ENCODE data around the gene ABCC9.

ABCC9 gene

DNA sequence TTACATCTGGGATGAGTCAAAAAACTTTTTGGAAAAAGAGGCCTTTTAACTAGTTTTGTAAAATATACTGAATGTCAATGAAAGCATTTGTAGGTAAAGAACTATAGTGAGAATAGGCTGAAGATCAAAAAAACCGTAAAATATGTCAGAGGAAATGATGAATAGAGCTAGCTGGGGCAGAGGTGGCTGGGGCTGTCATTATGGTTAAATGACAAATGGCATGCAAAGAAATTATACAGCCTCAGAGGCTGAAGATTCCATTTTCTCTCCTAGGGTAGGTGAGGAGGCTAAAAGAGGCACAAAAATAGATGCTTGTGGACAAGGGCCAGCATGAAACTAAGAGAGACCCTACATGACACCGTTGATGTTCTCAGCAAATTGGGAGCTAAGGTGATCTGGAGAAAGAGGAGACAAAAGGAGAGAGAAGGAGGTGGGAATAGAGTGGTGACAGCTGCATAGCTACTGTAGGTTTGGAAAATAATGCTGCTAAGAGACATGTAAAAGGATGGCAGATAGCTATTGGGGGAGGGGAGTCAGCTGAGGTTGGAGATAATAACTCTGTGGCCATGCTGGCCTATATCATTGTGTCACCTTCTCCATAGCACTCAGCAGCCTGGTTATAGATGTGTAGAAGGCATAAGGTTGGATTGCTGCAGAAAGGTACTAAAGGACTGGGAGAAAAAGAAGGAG, 63.8 kb downstream of the ABCC9 start:
- no peak for DNase-seq (ENCODE audit: low spot score)

DNA sequence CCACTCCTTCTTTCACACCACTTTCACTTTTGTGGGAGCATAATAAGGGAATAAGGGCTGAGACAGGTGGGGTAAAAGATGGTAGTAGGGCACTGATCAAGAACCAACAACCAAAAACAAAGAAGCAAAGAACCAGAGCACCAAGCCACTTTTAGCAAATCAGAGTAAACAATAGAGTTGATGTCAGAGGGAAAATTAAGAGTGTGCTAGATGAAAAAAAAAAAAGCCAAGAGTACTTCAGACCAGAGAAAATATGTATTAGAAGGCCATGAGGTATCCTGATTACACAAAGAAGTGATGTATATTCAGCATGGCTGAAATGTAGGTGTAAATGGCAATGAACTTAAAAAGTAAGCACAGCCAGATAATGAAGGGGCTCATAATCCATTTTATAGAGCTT, 75.4 kb downstream of the ABCC9 start:
- DNase-seq (ENCODE audit: low spot score) = no peak

DNA sequence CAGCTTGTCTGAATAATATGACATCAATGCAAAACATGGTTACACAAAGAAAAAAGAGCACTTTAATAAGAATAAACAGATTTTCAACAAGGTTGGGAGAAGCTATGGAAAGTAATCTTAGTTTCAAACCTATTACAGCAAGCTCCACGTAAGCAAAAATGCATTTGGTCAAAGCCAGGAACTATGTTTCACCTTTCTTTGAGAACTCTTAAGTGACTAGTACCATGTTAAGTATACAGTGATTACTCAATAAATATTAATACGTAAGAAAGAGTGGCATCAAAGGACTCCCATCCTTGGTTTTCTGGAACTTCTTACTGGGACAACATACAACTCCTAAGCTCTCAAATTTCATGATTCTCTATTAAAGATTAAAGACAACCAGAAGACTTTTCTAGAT, 80.7 kb downstream of the ABCC9 start:
- DNase-seq (ENCODE audit: low spot score) = no peak

DNA sequence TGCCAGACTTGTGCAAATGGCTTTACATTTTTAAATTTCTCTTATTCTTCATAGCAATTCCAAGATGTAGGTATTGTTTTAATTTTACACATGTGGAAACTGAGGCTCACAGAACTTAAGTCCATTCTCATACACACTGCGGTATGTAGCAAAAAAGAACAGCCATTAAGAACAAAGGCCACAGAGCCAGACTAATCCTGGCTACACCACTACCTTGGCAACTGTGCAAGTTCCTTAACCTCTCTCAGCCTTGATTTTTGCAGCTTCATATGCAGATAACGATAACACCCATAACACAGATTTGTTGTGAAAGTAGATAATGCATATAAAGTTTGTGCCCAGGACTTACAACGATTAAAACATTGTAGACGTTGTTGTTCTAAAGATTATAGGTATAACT, 81.1 kb downstream of the ABCC9 start:
- no peak for DNase-seq (ENCODE audit: low spot score)

DNA sequence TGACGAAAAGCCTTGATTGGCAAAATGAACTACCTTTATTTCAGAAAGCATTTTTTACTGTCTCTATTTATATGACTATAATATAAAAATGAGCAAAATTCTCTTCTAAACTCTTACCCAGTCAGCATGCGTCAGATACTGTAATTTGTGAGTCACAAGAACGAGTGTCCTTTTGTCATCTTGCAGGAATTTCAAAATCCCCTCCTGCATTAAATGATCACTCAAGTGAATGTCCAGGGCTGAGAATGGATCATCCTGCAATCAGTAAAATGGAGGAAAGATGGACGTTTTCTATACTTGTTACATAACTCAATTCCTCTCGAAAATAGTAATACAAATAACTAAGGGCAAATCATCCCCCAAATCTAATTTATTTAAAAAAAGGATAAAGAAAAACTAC, 89.0 kb downstream of the ABCC9 start:
- no peak for DNase-seq (ENCODE audit: low spot score)

DNA sequence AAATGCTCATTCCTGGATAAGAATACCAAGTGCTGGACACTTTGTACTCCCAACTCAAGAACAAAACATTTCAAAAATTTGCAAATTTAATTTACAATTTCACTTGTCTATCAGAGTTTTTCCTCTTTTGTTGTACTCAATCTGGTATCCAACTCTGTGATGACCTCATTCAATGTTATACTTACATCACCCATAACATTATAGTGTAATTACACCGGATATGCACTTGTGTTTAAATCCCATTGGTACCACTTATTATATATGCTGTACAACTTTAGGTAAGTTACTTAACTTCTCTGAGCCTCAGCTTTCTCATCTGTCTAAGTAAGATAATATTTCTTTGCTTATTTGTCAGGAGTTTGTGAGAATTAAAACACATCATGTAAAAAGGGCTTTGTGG, 90.1 kb downstream of the ABCC9 start:
- DNase-seq (ENCODE audit: low spot score) = no peak

DNA sequence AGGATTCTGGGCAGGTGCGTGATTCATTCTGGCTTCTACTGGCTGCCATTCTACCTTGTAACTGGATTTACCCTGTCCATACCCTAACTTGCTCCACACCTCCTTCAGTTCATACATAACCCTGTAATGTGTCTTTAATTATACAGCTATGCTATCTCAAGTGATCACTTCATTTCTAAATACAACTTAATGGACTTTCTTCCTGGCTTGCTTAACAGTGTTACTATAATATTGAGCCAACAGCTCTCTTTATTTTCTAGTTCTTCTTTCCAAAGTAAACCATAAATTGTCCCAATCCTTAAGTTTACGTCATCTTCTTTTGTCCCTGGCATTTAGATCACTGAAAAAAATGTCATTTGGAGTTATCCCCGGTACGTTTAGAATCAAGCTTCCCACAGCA, 90.8 kb downstream of the ABCC9 start:
- no peak for DNase-seq (ENCODE audit: low spot score)

DNA sequence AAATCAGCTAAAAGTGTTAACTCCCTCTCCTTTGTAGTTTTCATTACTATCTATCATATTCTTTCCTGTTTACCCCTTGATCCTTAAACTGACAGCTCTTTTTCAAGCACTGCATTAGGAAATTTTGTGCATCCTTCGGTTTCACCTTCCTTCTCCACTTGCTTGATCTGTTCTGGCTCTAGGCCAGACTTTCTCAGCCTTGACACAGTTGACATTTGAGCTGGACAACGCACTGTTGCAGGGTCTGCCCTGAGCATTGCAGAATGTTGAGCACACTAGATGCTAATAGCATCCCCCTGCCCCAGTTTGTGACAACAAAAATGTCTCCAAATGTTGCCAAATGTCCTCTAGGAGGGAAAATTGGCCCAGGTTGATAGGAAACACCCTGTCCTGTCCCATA, 91.3 kb downstream of the ABCC9 start:
- DNase-seq (ENCODE audit: low spot score) = no peak

DNA sequence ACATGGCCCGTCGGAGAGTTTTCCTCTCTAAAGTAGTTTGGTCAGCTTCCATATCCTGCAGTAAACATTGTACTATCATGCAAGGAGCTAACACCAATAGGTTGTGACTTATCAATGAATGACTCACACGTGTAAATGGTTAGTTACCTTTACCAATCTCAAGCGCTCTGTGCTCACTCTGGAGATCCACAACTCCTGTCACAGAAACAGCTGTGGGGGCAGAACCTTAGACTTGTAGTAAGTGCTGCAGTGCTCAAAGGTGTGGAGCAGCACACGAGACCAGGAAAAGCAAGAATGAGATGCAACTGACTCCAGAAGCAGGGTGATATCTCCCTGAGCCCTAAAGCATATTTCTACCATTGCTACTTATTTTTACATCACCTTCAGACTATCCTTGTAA, 93.0 kb downstream of the ABCC9 start:
- no peak for DNase-seq (ENCODE audit: low spot score)

DNA sequence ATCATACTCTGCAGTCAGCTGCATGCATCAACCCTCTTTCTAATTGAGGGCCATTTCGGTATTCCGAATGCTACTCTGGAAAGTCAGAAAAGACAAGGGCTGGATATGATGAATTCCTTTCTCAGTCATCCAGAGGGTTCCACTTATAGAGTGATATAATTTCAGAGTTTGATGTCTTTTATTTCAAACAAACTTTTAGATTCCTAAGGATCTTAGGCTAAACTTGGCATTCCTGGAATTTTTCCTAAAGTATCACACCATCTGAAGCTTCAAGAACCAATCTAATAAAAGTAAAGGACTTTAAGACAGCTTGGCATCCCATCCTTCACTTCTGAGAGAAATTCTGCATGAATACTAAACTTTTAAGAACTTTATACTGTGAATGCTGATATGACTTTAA, 97.4 kb downstream of the ABCC9 start:
- DNase-seq (ENCODE audit: low spot score) = no peak

DNA sequence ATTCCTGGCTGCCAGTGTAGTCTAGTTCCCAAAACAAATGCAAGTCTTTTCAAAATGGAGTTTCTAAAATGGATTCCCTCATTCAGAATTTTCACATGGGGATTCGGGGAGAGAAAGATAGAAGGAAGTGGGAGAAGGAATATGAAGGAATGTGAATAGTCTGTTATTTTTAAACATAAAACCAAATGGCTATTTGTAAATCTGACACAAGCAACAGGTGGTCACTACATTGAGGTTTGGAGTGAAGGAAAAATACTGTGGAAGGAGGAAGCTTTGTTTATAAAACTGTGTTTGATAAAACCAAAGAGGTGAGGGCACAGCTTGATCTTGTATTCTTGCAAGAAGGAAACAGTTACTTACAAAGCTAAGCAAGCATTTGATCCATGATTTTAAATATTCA, 101.5 kb downstream of the ABCC9 start:
- DNase-seq (ENCODE audit: low spot score) = no peak

DNA sequence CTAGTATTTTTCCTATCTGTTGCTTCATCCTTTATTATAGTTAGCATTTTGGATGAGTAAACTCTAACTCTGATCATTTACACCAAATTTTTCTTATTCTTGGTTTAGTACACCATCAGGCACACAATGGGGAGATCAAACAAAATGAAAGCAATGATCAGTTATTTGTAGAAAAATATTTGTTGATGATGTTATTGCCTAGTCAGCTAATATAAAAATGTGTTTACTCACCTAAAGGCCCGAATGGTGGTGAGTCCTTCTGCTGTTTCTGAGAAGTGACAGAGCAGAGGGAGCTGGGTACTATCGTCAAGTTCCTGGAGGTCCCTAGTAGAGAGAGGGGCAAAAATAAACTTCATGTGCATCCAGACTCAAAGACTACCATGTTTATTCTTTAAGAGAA, 103.4 kb downstream of the ABCC9 start:
- no peak for DNase-seq (ENCODE audit: low spot score)

DNA sequence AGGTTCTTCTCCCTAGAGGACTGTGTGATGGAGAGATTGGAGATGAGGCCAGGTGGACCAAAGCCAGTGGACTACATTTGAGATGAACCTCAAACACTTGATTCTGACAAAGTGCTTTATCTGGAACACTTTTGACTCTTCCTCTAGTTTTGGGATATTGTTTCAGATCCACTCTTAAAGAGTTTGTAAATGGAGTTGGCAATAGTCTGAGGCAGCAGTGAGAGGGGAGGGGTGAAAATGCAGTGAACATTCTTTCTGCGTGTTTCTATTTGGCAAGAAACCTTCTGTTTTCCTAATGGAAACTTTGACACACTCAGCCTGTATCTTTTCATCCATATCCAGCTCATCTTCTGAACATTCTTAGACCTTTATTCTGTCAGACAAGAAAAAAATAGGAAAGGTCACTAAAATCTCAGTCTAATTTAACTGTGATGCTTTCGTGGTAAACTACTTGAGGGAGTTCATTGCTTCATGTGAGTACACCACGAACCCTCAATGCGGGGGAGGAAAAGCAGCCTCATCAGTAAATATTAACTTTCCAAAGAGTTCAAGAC, 109.4 kb downstream of the ABCC9 start:
- DNase-seq (ENCODE audit: low spot score) = no peak

DNA sequence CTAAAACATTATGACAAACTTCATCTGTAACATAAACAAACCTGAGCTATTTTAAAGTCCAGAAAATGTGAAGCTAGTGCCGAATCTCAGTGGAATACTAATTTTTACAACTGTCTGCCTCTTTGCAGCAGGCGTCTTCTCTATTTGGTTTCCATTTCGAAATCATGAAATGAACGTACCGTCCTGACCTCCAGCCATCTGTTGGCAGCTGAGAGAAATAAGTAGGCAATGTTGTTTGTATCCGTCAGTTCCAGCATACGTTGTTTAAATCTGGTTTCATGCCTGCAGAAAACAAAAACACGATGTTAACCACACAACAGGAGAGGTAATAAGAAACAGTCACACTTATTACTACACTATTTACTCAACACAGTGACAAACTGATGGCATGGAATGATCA, 112.4 kb downstream of the ABCC9 start:
- DNase-seq (ENCODE audit: low spot score) = no peak

DNA sequence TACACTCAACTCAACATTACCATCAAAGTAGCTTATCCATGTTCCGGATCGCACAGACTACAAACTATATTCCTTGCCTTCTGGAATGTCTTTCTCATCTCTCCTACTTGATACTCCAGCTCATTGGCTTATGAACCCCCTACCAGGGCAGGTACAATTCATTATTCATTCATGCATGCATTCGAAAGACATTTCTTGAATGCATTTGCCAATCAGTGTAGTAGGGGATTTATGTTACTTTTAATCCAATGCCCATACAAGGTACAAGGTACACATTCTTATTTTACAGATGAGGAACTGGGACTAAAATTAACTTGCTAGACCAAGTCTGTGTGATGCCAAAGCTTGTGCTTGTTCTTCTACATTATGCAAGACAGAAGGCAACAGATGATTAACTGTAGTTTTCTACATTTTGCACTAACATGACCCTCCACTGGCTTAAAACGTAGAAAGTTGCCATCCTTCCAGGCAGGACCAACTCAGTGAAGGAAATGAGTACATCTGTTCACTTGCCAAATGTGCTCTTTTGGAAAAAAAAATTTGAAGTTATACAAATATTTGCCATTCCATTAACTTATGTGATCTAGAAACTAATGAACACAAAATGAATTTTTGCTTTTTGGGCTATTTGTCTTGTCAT, 113.0 kb downstream of the ABCC9 start:
- no peak for DNase-seq (ENCODE audit: low spot score)

DNA sequence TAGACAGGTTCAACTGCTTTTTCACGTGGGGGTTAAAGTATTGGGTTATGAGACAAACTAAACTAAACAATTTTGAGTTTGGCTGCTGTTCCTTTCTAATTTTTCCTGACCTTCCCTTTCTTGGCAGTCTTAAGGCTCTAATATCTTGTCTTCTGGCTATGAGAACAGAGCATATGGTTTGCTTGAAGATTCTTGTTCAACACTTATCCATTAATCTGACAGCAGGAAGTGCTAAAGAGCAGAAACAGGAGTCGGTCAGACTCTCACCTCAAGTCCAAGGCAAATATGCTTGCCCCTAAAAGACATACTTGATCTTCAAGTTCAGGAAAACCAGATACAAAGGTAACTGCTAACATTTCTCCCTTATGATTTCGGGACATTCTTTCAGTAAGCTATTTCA, 114.1 kb downstream of the ABCC9 start:
- DNase-seq (ENCODE audit: low spot score) = no peak

DNA sequence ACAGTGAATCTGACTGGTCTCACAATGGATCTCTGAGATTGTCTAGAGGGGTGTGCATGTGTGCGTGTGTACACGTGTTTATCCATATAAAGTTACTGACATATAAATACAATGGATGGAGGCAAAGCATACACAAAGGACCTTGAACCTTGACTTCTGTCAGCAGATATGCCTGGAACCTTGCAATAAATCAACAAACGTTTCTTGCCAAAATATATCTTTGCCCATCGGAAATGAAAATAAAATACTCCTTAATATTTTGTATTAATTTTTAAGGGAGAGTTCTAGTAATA, 114.7 kb downstream of the ABCC9 start:
- DNase-seq (ENCODE audit: low spot score) = no peak

DNA sequence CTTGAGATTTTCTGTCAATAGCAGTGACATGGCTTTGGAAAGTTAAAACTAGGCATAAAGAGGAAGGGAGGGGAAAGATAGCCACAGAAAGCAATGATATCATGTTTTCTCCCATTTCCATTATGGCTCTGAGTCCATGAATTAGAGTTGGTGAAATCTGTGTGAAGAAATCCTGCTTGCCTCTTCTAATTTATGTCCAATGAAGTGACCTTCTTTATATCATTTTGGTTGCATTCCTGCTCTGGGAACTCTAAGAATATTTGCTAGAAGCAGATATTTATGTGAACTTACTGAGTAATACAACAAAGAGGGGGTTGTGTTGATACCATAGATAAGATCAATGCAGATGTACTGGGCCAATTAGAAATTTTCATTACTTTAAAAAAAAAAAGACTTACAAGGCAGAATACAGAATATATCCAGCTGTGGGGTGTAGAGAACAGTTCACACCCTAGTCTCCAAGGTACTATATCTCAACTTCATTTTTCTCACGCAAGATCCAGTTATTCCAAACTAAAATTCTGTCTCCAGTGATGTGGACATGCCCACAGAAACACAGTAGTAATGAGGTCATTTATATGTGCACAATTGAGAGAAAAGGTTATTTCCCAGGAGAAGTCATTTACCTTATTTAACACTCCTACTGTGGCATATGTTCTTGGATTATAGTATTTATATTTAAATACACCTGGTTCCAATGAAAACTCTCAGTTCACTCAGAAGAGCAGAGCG, 115.2 kb downstream of the ABCC9 start:
- no peak for DNase-seq (ENCODE audit: low spot score)

DNA sequence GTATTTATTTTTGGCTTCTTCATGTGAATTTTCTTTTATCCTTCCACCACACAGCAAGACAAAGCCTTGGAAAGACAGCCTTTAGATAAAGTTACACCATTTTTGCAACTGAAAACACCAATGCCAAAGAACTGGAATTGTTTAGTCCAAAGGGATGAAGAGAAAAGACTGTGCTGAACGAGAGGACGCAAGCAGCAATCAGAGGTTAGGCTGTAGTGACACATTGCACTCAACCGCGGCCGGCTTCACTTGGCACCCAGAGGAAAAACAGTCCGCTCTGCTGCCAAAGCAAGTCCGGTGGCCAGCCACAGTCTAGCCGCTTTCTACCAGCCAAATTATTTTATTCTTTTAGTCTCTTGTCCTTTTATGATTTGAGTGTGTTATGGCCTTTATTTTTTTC, 117.6 kb downstream of the ABCC9 start:
- DNase-seq (ENCODE audit: low spot score) = no peak

DNA sequence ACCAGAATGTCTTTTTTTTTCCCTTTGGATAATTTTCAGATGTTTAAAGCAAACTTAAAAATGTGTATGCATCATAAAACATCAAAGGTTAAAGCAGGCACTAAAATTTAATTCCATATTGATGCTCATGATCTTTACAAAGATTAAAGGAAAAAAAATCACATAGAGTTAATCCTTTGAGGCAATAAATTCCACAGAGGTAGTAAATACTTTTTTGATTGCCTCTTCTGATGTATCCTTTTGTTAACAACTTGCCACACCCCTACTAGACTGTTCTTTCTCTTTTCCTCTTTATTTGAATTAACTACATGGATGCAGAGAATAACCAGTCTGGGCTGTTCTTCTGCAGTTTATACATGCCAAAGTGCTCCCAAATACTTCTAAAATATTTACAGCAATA, 121.5 kb downstream of the ABCC9 start:
- no peak for DNase-seq (ENCODE audit: low spot score)

DNA sequence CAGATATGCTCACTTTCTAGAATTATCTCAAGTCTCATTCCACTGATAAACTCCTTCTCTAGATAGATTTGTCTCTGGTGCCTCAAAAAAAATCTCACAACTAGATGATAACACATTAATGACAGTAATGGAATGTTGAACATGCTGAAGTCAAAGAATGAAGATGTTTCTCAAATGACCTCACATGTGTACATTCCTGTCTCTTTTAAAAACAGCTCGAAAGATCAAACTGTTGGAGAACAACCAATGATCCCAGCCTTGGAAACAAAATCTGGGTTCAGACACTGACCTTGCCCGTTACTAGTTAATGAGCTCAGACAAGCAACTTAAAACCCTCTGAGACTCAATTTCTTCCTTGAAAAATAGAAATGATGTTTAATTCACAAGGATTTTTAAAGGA, 122.0 kb downstream of the ABCC9 start:
- no peak for DNase-seq (ENCODE audit: low spot score)

DNA sequence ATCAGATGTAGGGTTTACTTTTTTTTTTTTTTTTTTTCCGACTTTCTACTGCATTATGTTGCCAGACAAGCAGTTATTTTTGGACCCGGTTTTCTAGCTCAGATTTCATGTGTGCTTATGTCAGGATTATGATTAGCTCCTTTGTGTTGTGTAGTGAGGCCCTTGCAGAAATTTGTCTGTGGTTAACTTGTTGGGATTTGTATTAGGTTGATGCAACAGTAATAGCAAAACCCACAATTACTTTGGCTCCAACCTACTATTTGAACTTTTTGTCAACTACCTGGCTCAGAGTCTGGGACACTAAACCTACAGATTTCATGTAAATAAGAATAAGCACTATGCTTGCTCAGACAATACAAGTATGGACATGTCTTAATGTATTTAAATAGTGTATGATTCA, 122.6 kb downstream of the ABCC9 start:
- no peak for DNase-seq (ENCODE audit: low spot score)

DNA sequence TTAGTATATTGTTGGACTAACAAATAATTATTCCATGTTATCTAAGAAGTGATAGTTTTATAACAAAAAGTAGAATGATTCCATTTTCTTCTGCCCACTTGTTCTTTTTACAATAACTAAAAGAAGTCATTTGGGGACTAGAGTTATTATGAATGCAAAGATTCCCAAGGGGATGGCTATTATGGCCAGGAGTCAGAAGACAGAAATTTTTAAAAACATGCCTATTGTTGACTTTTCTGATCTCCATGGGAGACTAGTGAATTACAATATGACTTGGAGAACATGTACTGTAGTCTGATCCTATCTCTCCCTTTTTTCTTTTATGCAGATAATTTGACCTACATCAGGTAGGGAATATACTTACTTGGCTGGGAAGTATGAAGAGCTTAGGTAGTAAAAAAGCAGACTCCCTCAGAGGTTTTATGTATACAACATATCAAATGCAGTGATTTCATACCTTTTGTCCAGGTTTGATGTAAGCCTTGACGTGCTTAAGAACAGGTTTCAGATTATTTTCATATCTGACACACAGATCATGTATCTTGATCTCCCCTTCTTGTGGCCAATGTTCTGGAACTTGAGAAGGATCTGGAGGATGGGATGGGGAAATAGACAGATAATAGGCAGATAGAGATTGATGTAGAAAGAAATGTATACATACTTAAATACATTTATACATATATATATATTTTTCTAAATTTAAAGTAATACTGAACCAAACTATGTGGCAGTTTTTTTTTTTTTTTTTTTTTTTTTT, 125.7 kb downstream of the ABCC9 start:
- DNase-seq (ENCODE audit: low spot score) = no peak

All from hematopoietic multipotent progenitor cell treated with erythropoietin and hydrocortisone succinate and interleukin-3 and kit ligand, for 15 days (in vitro differentiated cells).